ENCODE measurements around the gene DENND1A. TPM values are rescaled to one million over a fixed set of nuclear protein-coding genes. Genes with fewer than 3 reads are reported as not detected.

The DENND1A gene
- total RNA-seq, 3 donors from 2014 or later = 18.4 to 21.3 (median 20.1) TPM

- intact Hi-C loops (cut with DNase I; ENCODE audit: low total_unique reads) = no loop called here
- Histone ChIP-seq H3K27ac (no peak overlapping the region), H3K4me3 (no peak overlapping the region), H3K9me3 (no peaks in the 10 kb centered on the region), H3K27me3 (no peaks in the 10 kb centered on the region), H3K36me3 (no peaks in the 10 kb centered on the region), H3K4me1 (no peaks in the 10 kb centered on the region)
- DNase-seq (ENCODE audit: low spot score in 2 of 2) = no peak
- no peak for TF ChIP-seq POLR2A (IDR thresholded peaks at IDR 0.05)
- TF ChIP-seq POLR2AphosphoS5 (IDR thresholded peaks at IDR 0.05) = no peak
- TF ChIP-seq, protein P1, sequence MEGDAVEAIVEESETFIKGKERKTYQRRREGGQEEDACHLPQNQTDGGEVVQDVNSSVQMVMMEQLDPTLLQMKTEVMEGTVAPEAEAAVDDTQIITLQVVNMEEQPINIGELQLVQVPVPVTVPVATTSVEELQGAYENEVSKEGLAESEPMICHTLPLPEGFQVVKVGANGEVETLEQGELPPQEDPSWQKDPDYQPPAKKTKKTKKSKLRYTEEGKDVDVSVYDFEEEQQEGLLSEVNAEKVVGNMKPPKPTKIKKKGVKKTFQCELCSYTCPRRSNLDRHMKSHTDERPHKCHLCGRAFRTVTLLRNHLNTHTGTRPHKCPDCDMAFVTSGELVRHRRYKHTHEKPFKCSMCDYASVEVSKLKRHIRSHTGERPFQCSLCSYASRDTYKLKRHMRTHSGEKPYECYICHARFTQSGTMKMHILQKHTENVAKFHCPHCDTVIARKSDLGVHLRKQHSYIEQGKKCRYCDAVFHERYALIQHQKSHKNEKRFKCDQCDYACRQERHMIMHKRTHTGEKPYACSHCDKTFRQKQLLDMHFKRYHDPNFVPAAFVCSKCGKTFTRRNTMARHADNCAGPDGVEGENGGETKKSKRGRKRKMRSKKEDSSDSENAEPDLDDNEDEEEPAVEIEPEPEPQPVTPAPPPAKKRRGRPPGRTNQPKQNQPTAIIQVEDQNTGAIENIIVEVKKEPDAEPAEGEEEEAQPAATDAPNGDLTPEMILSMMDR (IDR thresholded peaks at IDR 0.05) = no peak
These were observed 4.1 kb downstream of the DENND1A start for GRCh38 chr9:123925819-123926218.

DNA sequence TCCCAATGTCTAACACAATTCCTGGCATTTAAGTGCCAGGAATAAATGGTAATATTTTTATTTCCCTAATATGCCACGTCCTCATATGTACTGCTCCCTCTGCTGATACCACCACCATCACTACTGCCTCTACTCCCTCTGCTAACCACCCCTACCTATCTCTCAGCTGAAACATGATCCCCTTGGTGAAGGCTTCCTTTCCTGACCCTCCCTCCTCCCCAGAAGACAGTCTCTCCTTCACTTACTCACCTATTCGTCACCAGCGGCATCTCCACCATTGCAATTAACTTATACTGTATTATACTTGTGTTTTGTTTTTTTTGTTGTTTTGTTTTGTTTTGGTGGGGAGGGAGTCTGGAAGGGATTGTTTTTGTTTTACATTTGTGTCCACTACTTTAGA is 4.8 kb downstream of the DENND1A start:
- TF ChIP-seq POLR2A (IDR thresholded peaks at IDR 0.05) = no peak
- TF ChIP-seq, protein P1 (IDR thresholded peaks at IDR 0.05) = no peak
- no peak for TF ChIP-seq POLR2AphosphoS5 (IDR thresholded peaks at IDR 0.05)
- no peaks in the 10 kb centered on the region for H3K9me3 ChIP-seq
- no peaks in the 10 kb centered on the region for H3K36me3 ChIP-seq
- no peak overlapping the region for H3K4me3 ChIP-seq
- H3K4me1 ChIP-seq = no peaks in the 10 kb centered on the region
- DNase-seq (ENCODE audit: low spot score in 2 of 2) = no peak
- no peak overlapping the region for H3K27ac ChIP-seq
- intact Hi-C loops (cut with DNase I; ENCODE audit: low total_unique reads) = no loop called here
- no peaks in the 10 kb centered on the region for H3K27me3 ChIP-seq

DNA sequence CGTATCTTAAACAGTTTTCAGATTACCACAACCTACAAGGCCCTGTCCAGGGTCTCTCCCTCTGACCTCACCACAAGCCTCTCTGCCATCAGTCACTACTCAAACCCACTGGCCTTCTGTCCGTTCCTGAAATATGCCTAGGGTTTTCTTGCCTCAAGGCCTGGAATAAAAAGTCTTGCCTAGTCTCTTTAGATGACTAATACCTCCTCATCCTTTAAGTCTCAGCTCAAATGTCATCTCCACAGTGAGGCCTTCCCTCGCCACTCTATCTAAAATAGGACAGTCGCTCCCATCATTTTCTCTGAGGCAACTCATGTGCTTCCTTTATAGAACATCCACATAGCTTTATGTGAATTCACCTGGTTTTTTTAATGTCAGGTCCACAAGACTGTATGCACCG is 5.2 kb downstream of the DENND1A start:
- Histone ChIP-seq H3K27ac (no peak overlapping the region), H3K4me1 (no peaks in the 10 kb centered on the region), H3K27me3 (no peaks in the 10 kb centered on the region), H3K4me3 (no peak overlapping the region), H3K36me3 (no peaks in the 10 kb centered on the region), H3K9me3 (no peaks in the 10 kb centered on the region)
- DNase-seq (ENCODE audit: low spot score in 2 of 2) = no peak
- TF ChIP-seq, protein P1 (IDR thresholded peaks at IDR 0.05) = no peak
- no peak for TF ChIP-seq POLR2A (IDR thresholded peaks at IDR 0.05)
- TF ChIP-seq POLR2AphosphoS5 (IDR thresholded peaks at IDR 0.05) = no peak
- intact Hi-C loops (cut with DNase I; ENCODE audit: low total_unique reads) = no loop called here

GRCh38 chr9:123923884-123924283 is 6.0 kb downstream of the DENND1A start:
- Histone ChIP-seq H3K4me3 (no peak overlapping the region), H3K9me3 (no peaks in the 10 kb centered on the region), H3K36me3 (no peaks in the 10 kb centered on the region), H3K27ac (no peak overlapping the region), H3K4me1 (no peaks in the 10 kb centered on the region), H3K27me3 (no peaks in the 10 kb centered on the region)
- TF ChIP-seq POLR2A (IDR thresholded peaks at IDR 0.05) (no peak), POLR2AphosphoS5 (IDR thresholded peaks at IDR 0.05) (no peak)
- TF ChIP-seq, protein P1 (IDR thresholded peaks at IDR 0.05) = no peak
- intact Hi-C loops (cut with DNase I; ENCODE audit: low total_unique reads) = no loop called here
- DNase-seq (ENCODE audit: low spot score in 2 of 2) = no peak

- no peaks in the 10 kb centered on the region for H3K4me1 ChIP-seq
- H3K9me3 ChIP-seq = no peaks in the 10 kb centered on the region
- intact Hi-C loops (cut with DNase I; ENCODE audit: low total_unique reads) = no loop called here
- TF ChIP-seq POLR2A (IDR thresholded peaks at IDR 0.05) (no peak), POLR2AphosphoS5 (IDR thresholded peaks at IDR 0.05) (no peak)
- TF ChIP-seq, protein P1 (IDR thresholded peaks at IDR 0.05) = no peak
- H3K27ac ChIP-seq = no peak overlapping the region
- H3K4me3 ChIP-seq = no peak overlapping the region
- DNase-seq (ENCODE audit: low spot score in 2 of 2) = no peak
- no peaks in the 10 kb centered on the region for H3K36me3 ChIP-seq
- H3K27me3 ChIP-seq = no peaks in the 10 kb centered on the region
These were observed 6.5 kb downstream of the DENND1A start for GRCh38 chr9:123923377-123923776.
